ENCODE data around the gene GALNT2.

GALNT2 gene

GRCh38 chr1:230138561-230139239 is 71.7 kb downstream of the GALNT2 start:
- TF ChIP-seq ZFX (IDR thresholded peaks at IDR 0.05; ENCODE audit: borderline replicate concordance) (no peak), CTCF (IDR thresholded peaks at IDR 0.05) (no peak)
- no peak overlapping the region for H3K27ac ChIP-seq

- no peak overlapping the region for H3K27ac ChIP-seq
- no peak for TF ChIP-seq ZFX (IDR thresholded peaks at IDR 0.05; ENCODE audit: borderline replicate concordance)
- no peak for TF ChIP-seq CTCF (IDR thresholded peaks at IDR 0.05)
Observed at GRCh38 chr1:230139315-230139714, 72.3 kb downstream of the GALNT2 start.

- TF ChIP-seq ZFX (IDR thresholded peaks at IDR 0.05; ENCODE audit: borderline replicate concordance) = no peak
- no peak for TF ChIP-seq CTCF (IDR thresholded peaks at IDR 0.05)
- H3K27ac ChIP-seq = no peak overlapping the region
Observed at GRCh38 chr1:230139741-230140140, 72.7 kb downstream of the GALNT2 start.

GRCh38 chr1:230140221-230141020 is 73.4 kb downstream of the GALNT2 start:
- no peak overlapping the region for H3K27ac ChIP-seq
- TF ChIP-seq CTCF (IDR thresholded peaks at IDR 0.05) = no peak

GRCh38 chr1:230141021-230141648 is 74.1 kb downstream of the GALNT2 start:
- TF ChIP-seq CTCF (IDR thresholded peaks at IDR 0.05) (no peak), ZFX (IDR thresholded peaks at IDR 0.05; ENCODE audit: borderline replicate concordance) (no peak)
- H3K27ac ChIP-seq = no peak overlapping the region

- TF ChIP-seq ZFX (IDR thresholded peaks at IDR 0.05; ENCODE audit: borderline replicate concordance) = no peak
- TF ChIP-seq CTCF (IDR thresholded peaks at IDR 0.05) = no peak
- no peak overlapping the region for H3K27ac ChIP-seq
Observed at GRCh38 chr1:230141797-230142607, 75.0 kb downstream of the GALNT2 start.
